Stimulated activated CD4-positive, alpha-beta T cell treated with anti-CD3 and anti-CD28 coated beads, Interleukin-4, amount 100 ng/mL, for 24 hours (primary cell): ENCODE results near the gene SERINC3.

Source experiments
- DNase-seq: peaks from one replicate; pipeline ENCODE4 v3.0.0-alpha.2; 2020

SERINC3 gene

GRCh38 chr20:44532259-44532980, 10.6 kb upstream of the SERINC3 start:
- DNase-seq, result no peak

DNA sequence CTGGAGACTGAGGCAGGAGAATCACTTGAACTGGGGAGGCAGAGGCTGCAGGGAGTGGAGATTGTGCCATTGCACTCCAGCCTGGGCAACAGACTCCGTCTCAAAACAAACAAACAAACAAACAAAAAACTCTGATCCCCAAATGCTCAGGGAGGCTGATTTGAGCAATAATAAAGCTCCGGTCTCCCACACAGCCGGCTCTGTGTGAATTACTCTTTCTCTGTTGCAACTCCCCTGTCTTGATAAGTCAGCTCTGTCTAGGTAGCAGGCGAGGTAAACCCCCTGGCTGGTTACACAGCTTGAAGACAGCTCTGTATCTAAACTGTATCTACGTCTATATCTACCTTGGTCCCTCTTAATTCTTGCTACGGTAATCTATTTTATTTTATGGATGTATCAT, 6.4 kb upstream of the SERINC3 start:
- no peak for DNase-seq

DNA sequence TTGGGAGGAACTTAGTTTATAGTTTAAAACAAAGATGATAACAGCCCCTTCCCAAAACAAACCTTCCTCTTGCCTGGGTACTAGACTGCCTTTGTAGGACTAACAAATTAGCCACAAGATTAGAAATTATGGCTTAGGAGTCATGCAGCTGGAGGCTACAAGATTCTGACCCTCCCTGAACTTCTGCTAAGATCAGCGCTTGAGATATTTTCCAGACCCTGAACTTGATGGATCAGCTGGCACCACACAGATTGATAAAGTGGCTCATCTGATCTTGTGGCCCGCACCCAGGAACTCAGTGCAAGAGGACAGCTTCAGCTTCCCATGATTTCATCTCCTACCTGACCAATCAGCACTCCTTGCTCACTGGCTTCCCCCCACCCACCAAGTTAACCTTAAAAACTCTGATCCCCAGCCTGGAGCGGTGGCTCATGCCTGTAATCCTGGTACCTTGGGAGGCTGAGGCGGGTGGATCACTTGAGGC, 5.9 kb upstream of the SERINC3 start:
- DNase-seq, result no peak

GRCh38 chr20:44526129-44526528, 4.3 kb upstream of the SERINC3 start:
- no peak for DNase-seq

- no peak for DNase-seq
Measured at GRCh38 chr20:44523746-44524145, 1.9 kb upstream of the SERINC3 start.

- DNase-seq, result no peak
Measured at GRCh38 chr20:44522841-44523240, 971 bp upstream of the SERINC3 start.

DNA sequence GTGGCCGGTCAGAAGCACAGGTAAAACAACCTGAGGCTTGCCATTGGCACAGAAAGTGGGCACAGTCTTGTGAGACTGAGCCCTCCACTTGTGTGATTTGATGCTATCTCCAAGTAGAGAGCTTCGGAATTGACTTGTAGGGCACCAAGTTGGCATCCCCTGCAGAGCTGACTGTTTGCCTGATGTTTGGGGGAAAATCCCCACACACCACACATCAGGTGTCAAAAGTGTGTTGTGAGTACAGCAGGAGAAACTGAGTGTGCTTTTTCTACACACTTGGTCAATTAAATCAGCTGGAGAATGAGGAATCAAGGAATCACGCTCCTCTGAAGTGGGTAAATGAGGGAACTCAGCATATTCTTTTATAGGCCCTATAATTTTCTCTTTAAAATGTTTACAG, 989 bp downstream of the SERINC3 start:
- no peak for DNase-seq

DNA sequence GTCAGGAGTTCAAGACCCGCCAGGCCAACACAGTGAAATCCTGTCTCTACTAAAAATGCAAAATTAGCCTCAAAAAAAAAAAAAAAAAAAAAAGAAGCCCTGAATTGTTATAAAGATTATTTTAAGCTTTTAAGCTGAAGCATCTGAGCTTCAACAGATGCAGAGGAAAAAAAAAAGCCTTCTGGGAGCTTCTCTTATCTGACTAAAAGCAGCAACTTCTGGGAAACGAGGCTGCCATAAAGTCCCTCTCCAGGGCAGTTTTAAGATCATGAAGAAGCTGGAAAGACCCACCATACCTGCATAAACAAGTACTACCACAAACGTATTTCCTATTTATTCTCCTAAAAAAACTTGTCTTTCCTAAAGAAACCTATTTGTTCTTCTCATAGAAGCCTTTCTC, 3.6 kb downstream of the SERINC3 start:
- no peak for DNase-seq

DNA sequence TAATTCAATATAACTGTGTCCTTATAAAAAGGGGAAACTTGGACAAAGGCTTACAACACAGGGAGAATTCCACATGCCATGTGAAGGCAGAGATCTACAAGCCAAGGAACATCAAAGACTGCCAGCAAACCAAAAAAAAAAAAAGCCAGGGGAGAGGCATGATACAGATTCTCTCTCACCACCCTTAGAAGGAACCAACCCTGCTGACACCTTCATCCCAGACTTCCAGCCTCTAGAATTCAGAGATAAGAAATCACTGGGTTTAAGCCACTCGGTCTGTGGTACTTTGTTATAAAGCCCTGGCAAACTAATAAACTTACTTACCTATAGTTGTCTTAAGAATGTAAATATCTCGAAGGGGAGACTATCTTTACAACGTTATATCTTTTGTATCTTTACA, 4.4 kb downstream of the SERINC3 start:
- DNase-seq, result no peak

GRCh38 chr20:44516491-44516890, 5.4 kb downstream of the SERINC3 start:
- DNase-seq, result no peak

- no peak for DNase-seq
Measured at GRCh38 chr20:44513871-44514270, 8.0 kb downstream of the SERINC3 start.

DNA sequence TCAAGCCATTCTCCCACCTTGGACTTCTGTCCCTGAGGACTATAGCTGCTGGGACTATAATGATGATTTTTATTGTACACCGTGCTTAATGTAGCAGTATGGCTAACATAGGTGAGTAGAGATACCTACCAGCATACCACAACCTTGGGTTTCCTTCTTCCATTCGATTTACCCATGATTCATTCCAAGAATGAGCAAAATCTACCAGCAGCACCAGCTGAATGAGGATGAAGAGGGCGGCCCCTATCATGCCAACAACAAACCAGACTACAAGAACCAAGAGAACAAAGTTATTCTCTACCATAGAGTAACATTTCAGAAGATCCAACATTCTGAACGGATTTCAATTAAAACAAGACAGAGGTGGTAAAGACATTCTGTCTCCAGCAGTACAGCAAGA, 12.1 kb downstream of the SERINC3 start:
- DNase-seq, result no peak

GRCh38 chr20:44504402-44505307, 17.2 kb downstream of the SERINC3 start:
- DNase-seq, result no peak

DNA sequence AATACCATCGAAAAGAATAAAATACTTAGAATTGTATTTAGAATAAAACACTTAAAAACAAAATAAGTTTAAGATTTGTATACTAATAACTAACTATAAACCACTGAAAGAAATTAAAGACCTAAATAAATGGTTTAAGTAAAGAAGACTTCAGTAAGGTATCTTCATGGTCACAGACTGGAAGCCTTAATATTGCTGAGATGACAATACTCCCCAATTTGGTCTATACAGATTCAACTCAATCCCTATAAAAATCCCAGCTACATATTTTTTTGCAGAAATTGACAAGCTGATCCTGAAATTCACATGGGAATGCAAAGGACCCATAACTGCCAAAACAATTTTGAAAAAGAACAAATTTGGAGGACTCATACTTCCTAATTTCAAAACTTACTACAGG, 18.9 kb downstream of the SERINC3 start:
- no peak for DNase-seq

- no peak for DNase-seq
Measured at GRCh38 chr20:44501448-44501847, 20.4 kb downstream of the SERINC3 start.

GRCh38 chr20:44500221-44500620, 21.6 kb downstream of the SERINC3 start:
- no peak for DNase-seq

DNA sequence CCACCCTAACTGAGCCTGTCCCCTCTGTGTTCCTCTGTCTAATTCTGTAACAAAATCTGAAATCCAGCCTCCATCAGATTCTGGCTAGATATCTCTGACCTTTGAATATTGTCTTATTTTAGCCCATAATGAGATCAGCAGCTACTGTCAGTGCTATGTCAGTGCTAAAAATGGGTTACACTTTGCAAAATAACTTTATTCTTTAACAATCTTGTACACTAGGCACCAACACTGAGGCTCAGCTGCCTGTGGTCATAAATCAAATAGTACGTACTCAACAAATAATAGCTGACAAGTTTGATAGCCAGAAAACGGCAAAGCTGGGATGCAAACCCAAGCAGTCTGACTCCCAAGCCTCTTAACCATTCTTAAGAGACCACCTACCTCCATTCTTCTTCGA, 24.1 kb downstream of the SERINC3 start:
- no peak for DNase-seq

GRCh38 chr20:44496976-44497375, 24.9 kb downstream of the SERINC3 start:
- DNase-seq, result peak; percentile 68

DNA sequence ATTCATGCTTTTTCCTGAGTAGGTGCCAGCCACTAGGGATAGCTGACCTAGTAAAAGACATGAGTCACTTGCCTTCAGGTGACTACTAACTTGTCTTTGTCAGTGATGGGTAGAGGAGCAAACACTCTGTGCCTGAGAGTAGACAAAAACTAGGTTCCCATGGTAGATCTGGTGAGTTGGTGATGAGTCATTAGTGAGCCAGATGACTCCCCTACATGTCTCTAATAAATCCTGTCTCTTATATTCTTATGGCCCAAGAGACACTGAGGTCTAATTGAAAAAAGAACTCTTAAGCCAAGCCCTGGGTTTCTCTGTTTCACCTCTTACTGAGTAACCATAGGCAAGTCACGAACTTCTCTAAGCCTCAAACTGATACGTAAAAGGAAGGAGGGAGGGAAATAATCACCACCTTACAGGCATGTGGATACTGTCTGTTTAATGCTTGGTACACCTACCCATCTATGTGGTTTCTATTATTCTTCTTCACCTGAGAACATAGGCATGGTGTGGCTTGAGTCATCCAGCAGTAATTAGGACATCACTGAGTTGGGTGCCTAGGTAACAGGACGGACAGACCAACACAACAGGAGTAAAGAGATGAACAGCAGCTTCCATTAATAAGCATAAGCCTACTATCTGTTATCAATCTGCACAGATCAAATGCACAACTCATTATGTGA, 25.9 kb downstream of the SERINC3 start:
- DNase-seq, result peak; percentile 48

- no peak for DNase-seq
Measured at GRCh38 chr20:44495257-44495656, 26.6 kb downstream of the SERINC3 start.

DNA sequence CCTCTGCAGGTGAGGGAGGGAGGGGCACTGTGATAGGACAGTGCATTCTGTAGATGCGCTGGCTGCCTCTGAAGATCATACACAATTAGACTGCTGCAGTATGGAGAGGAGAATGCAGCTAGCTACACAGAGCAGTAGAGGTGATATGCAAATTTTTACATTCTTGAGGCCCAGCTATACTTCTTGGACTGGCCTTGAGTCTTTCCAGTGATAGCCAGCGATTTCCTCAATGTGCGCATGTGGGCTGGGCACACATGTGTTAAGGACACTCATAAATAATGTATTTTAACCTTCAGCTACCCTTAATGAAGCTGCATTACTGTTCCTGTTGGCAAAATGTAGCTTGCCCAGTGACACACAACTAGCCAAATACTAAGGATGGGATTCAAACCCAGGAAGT, 27.2 kb downstream of the SERINC3 start:
- DNase-seq, result no peak

- DNase-seq, result no peak
Measured at GRCh38 chr20:44494266-44494665, 27.6 kb downstream of the SERINC3 start.

- no peak for DNase-seq
Measured at GRCh38 chr20:44491635-44492395, 30.1 kb downstream of the SERINC3 start.
